Osteoblast (primary cell): ENCODE data around the gene DFFA. TPM values are rescaled to one million over a fixed set of nuclear protein-coding genes. Genes with fewer than 3 reads are reported as not detected.

ENCODE experiments used
- DNase-seq: peaks from one replicate; pipeline ENCODE4 v3.0.0; 2011; ENCODE audit warnings: low spot score, mixed read lengths; ENCODE audit not compliant: insufficient read length; ENCODE audit errors: missing footprints
- H2AFZ ChIP-seq: 2 replicates; pipeline ENCODE4 v1.6.0; 2011; ENCODE audit warnings: mild to moderate bottlenecking, low read length
- H3K27ac ChIP-seq: 2 replicates; pipeline ENCODE4 v1.5.1; 2011; ENCODE audit warnings: mild to moderate bottlenecking, low read depth, low read length, moderate library complexity
- H3K27me3 ChIP-seq: 2 replicates; pipeline ENCODE4 v1.6.0; 2012; ENCODE audit warnings: mild to moderate bottlenecking, control low read depth, inconsistent platforms, low read length, moderate library complexity; ENCODE audit not compliant: insufficient read depth
- H3K36me3 ChIP-seq: 2 replicates; pipeline ENCODE4 v1.5.1; 2011; ENCODE audit warnings: mild to moderate bottlenecking, low read length, control low read depth, moderate library complexity; ENCODE audit not compliant: insufficient read depth
- H3K4me1 ChIP-seq: 2 replicates; pipeline ENCODE4 v1.5.1; 2011; ENCODE audit warnings: mild to moderate bottlenecking, low read length, control low read depth, moderate library complexity; ENCODE audit not compliant: insufficient read depth
- H3K4me2 ChIP-seq: 2 replicates; pipeline ENCODE4 v1.6.0; 2011; ENCODE audit warnings: mild to moderate bottlenecking, low read length; ENCODE audit not compliant: insufficient read depth
- H3K4me3 ChIP-seq: fragments of 200-600 bp; sonication (generic); 3 replicates; pipeline ENCODE4 v1.5.1; 2012; ENCODE audit warnings: mild to moderate bottlenecking, low read length, inconsistent platforms; ENCODE audit not compliant: insufficient read depth
- H3K79me2 ChIP-seq: 2 replicates; pipeline ENCODE4 v1.6.0; 2012; ENCODE audit warnings: mild to moderate bottlenecking, low read length, control low read depth, inconsistent platforms; ENCODE audit not compliant: insufficient read depth
- H3K9me3 ChIP-seq: 2 replicates; pipeline ENCODE4 v1.5.1; 2011; ENCODE audit warnings: low read depth, low read length, control low read depth
- H4K20me1 ChIP-seq: 2 replicates; pipeline ENCODE4 v1.6.0; 2012; ENCODE audit warnings: mild to moderate bottlenecking, low read length, control low read depth; ENCODE audit not compliant: insufficient read depth
- CTCF ChIP-seq: IDR thresholded peaks from 2 replicates; pipeline ENCODE4 v1.5.1; 2011; ENCODE audit warnings: mild to moderate bottlenecking, low read depth, low read length, moderate library complexity; ENCODE audit errors: extremely low read depth
- total RNA-seq: library from RNA; depleted of rRNA; stranded (reverse); fragments of >200 nt; gene quantifications from 2 replicates; pipeline ENCODE4 v1.2.3, GENCODE V29; 2012

Gene DFFA
- total RNA-seq, 1 donor, result 27.9 TPM

GRCh38 chr1:10489291-10490055, 17.1 kb upstream of the DFFA start:
- TF ChIP-seq CTCF, result no peak
- Histone ChIP-seq H3K36me3 (no peaks in the 10 kb centered on the region), H3K27me3 (no peaks in the 10 kb centered on the region), H3K4me2 (no peak overlapping the region), H3K4me1 (peaks cover 5% of the 10 kb centered on the region), H3K9me3 (no peaks in the 10 kb centered on the region), H3K79me2 (peaks cover 81% of the 10 kb centered on the region), H2AFZ (no peak overlapping the region), H4K20me1 (peaks cover 32% of the 10 kb centered on the region), H3K4me3 (no peak overlapping the region), H3K27ac (no peak overlapping the region)
- no peak for DNase-seq

- Histone ChIP-seq H3K27me3 (no peaks in the 10 kb centered on the region), H3K79me2 (peaks cover 71% of the 10 kb centered on the region), H3K4me3 (no peak overlapping the region), H3K27ac (no peak overlapping the region), H3K4me1 (peaks cover 5% of the 10 kb centered on the region), H4K20me1 (peaks cover 26% of the 10 kb centered on the region), H3K4me2 (peak overlapping the region; percentile 44), H3K9me3 (no peaks in the 10 kb centered on the region), H2AFZ (peak overlapping the region; percentile 48), H3K36me3 (no peaks in the 10 kb centered on the region)
- peak; percentile 46 for DNase-seq
- TF ChIP-seq CTCF, result no peak
These were observed 12.2 kb upstream of the DFFA start for GRCh38 chr1:10484521-10484920.

GRCh38 chr1:10480614-10481013, 8.3 kb upstream of the DFFA start:
- Histone ChIP-seq H3K4me1 (peaks cover 11% of the 10 kb centered on the region), H3K79me2 (peaks cover 83% of the 10 kb centered on the region), H3K4me3 (no peak overlapping the region), H3K4me2 (no peak overlapping the region), H4K20me1 (peaks cover 31% of the 10 kb centered on the region), H3K27ac (no peak overlapping the region), H3K36me3 (no peaks in the 10 kb centered on the region), H2AFZ (no peak overlapping the region), H3K27me3 (no peaks in the 10 kb centered on the region), H3K9me3 (no peaks in the 10 kb centered on the region)
- TF ChIP-seq CTCF, result no peak
- DNase-seq, result no peak

GRCh38 chr1:10479296-10479695, 7.0 kb upstream of the DFFA start:
- peaks cover 21% of the 10 kb centered on the region for H4K20me1 ChIP-seq
- H3K4me3 ChIP-seq, result no peak overlapping the region
- no peaks in the 10 kb centered on the region for H3K36me3 ChIP-seq
- DNase-seq, result no peak
- H3K27me3 ChIP-seq, result no peaks in the 10 kb centered on the region
- H3K27ac ChIP-seq, result no peak overlapping the region
- TF ChIP-seq CTCF, result no peak
- H2AFZ ChIP-seq, result no peak overlapping the region
- peaks cover 10% of the 10 kb centered on the region for H3K4me1 ChIP-seq
- no peaks in the 10 kb centered on the region for H3K9me3 ChIP-seq
- no peak overlapping the region for H3K4me2 ChIP-seq
- peaks cover 82% of the 10 kb centered on the region for H3K79me2 ChIP-seq
